Stimulated activated CD4-positive, alpha-beta T cell treated with anti-CD3 and anti-CD28 coated beads, Interleukin-4, amount 100 ng/mL, for 4 hours (primary cell): ENCODE results near the gene SCAF1.
A peak's percentile ranks its signal among the peaks of the same experiment; 100 is the strongest.

ENCODE experiments used
- DNase-seq, 2 experiments: peaks; one replicate each; pipeline ENCODE4 v3.0.0-alpha.2; 2020

SCAF1 gene

GRCh38 chr19:49651029-49651819, 9.2 kb downstream of the SCAF1 start:
- no peak for DNase-seq

- no peak for DNase-seq
Observed at GRCh38 chr19:49651820-49652550, 10.0 kb downstream of the SCAF1 start.

GRCh38 chr19:49652551-49653465, 10.8 kb downstream of the SCAF1 start:
- no peak for DNase-seq

GRCh38 chr19:49653466-49653806, 11.4 kb downstream of the SCAF1 start:
- DNase-seq = no peak

GRCh38 chr19:49654581-49654980, 12.6 kb downstream of the SCAF1 start:
- no peak for DNase-seq

- no peak for DNase-seq
Observed at GRCh38 chr19:49655570-49656455, 13.8 kb downstream of the SCAF1 start.

- DNase-seq = no peak
Observed at GRCh38 chr19:49656456-49657109, 14.6 kb downstream of the SCAF1 start.

GRCh38 chr19:49657493-49658138, 15.6 kb downstream of the SCAF1 start:
- no peak for DNase-seq

GRCh38 chr19:49658139-49658517, 16.1 kb downstream of the SCAF1 start:
- no peak for DNase-seq

- no peak for DNase-seq
Observed at GRCh38 chr19:49658566-49659442, 16.8 kb downstream of the SCAF1 start.

GRCh38 chr19:49660338-49660961, 18.4 kb downstream of the SCAF1 start:
- no peak for DNase-seq

GRCh38 chr19:49662011-49662410, 20.0 kb downstream of the SCAF1 start:
- no peak for DNase-seq

- no peak for DNase-seq
Observed at GRCh38 chr19:49663224-49663623, 21.2 kb downstream of the SCAF1 start.

GRCh38 chr19:49664171-49665035, 22.4 kb downstream of the SCAF1 start:
- peak; percentile 84 to 94 for DNase-seq

GRCh38 chr19:49665036-49665350, 23.0 kb downstream of the SCAF1 start:
- no peak for DNase-seq

- DNase-seq = peak; percentile 98 to 99
Observed at GRCh38 chr19:49665351-49666119, 23.5 kb downstream of the SCAF1 start, which contains the start of the genes BCL2L12 and IRF3. TSS of gene BCL2L12 (plus strand) at chr19:49665933. CDS start at chr19:49666693, 760 bp downstream. TSS of gene IRF3 (minus strand) at chr19:49665857. CDS start at chr19:49664838, 1,019 bp downstream.

GRCh38 chr19:49666120-49666444, 24.1 kb downstream of the SCAF1 start:
- no peak for DNase-seq

- DNase-seq = no peak
Observed at GRCh38 chr19:49667473-49667872, 25.5 kb downstream of the SCAF1 start.
